Fibroblast of villous mesenchyme (primary cell): ENCODE data around the gene CFLAR. TPM values are rescaled to one million over a fixed set of nuclear protein-coding genes. Genes with fewer than 3 reads are reported as not detected.

Experiments used
- DNase-seq: peaks from one replicate; pipeline ENCODE4 v3.0.0-alpha.2; 2010; ENCODE audit warnings: low read depth
- H3K4me3 ChIP-seq: 2 replicates; pipeline ENCODE4 v1.5.1; 2011; ENCODE audit warnings: low read depth, mild to moderate bottlenecking, low read length
- total RNA-seq: library from RNA; depleted of rRNA; stranded (reverse); fragments of >200 nt; gene quantifications from 2 replicates; pipeline ENCODE4 v1.2.3, GENCODE V29; 2012
- TF ChIP-seq, protein P1 (sequence below): IDR thresholded peaks from 2 replicates; pipeline ENCODE4 v1.5.1; 2012; ENCODE audit warnings: low read depth, mild to moderate bottlenecking, low read length; ENCODE audit not compliant: insufficient read depth

CFLAR gene
- total RNA-seq: 65.1 and 143 TPM in 2 replicates

- TF ChIP-seq, protein P1, sequence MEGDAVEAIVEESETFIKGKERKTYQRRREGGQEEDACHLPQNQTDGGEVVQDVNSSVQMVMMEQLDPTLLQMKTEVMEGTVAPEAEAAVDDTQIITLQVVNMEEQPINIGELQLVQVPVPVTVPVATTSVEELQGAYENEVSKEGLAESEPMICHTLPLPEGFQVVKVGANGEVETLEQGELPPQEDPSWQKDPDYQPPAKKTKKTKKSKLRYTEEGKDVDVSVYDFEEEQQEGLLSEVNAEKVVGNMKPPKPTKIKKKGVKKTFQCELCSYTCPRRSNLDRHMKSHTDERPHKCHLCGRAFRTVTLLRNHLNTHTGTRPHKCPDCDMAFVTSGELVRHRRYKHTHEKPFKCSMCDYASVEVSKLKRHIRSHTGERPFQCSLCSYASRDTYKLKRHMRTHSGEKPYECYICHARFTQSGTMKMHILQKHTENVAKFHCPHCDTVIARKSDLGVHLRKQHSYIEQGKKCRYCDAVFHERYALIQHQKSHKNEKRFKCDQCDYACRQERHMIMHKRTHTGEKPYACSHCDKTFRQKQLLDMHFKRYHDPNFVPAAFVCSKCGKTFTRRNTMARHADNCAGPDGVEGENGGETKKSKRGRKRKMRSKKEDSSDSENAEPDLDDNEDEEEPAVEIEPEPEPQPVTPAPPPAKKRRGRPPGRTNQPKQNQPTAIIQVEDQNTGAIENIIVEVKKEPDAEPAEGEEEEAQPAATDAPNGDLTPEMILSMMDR: no peak
- H3K4me3 ChIP-seq: peak within 1 kb of the TSS; percentile 77
- DNase-seq: peak; percentile 84
Measured at GRCh38 chr2:201116115-201116958, at the start of gene CFLAR. Gene CFLAR (plus strand): TSS chr2:201116164. CDS start chr2:201129866, 13,702 bp downstream.

DNA sequence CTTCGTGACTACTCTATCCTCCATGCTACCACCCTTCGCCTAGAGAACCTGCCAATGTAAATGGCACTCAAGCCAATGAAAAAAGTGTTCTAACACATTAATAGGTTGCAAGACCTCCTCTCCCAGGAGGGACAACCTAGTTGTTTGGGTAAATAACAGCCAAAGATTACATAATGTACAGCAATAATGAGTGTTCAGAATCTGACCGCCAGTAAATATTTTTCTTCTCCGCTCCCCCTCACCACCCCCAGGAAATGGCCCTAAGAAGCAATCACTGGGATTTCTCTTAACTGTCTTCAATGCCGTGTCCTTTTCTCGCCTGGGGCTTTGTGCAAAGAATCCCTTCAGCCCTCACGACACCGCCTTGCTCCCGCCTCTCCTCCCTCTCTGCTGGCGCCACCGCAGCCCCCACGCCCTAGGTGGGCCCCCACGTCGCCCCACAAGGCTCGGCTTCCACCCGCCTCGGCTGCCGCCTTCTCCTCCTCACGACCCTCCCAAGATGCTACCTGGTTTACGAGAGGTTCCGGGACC lies 45.0 kb upstream of the CFLAR start:
- peak; percentile 42 for DNase-seq
- H3K4me3 ChIP-seq: peak overlapping the region; percentile 99
- TF ChIP-seq, protein P1: no peak

- DNase-seq: peak; percentile 96
- TF ChIP-seq, protein P1: peak; percentile 20
- H3K4me3 ChIP-seq: peak within 1 kb of the TSS; percentile 99
Measured at GRCh38 chr2:201071479-201072200, 44.3 kb upstream of the CFLAR start, which contains the start of the genes HYCC2 and NDUFB3. Gene HYCC2 (minus strand): TSS chr2:201071671. CDS start chr2:201024009, 47,662 bp downstream. Gene NDUFB3 (plus strand): TSS chr2:201072001. CDS start chr2:201078883, 6,882 bp downstream.

GRCh38 chr2:201072201-201072530 lies 43.8 kb upstream of the CFLAR start:
- DNase-seq: no peak
- peak overlapping the region; percentile 99 for H3K4me3 ChIP-seq
- TF ChIP-seq, protein P1: no peak

- peak overlapping the region; percentile 99 for H3K4me3 ChIP-seq
- DNase-seq: no peak
- TF ChIP-seq, protein P1: no peak
Measured at GRCh38 chr2:201073071-201073470, 42.9 kb upstream of the CFLAR start.

DNA sequence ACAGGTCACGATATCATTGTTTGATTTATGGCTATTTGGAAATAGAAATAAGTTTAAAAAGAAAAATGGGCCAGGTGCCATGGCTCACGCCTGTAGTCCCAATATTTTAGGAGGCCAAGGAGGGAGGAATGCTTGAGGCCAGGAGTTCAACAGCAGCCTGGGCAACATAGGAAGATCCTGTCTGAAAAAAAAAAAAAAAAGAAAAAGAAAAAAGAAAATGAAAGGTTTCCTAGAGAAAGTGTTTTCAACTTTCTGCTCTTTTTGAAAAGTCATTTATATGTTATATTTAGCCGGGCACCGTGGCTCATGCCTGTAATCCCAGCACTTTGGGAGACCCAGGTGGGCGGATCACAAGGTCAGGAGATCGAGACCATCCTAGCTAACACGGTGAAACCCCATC lies 41.0 kb upstream of the CFLAR start:
- H3K4me3 ChIP-seq: no peak overlapping the region
- TF ChIP-seq, protein P1: no peak
- DNase-seq: no peak
